HL-60 (cell line): ENCODE measurements around the gene ATP11B.
"Not testable (repeated sequence)": the region's sequence is repeated elsewhere in the genome, so short reads cannot be mapped to it uniquely, and the experiment has no call there.

Experiments used
- DNase-seq, 2 experiments: peaks; one replicate each; pipeline ENCODE4 v3.0.0-alpha.2; 2010 to 2020; ENCODE audit warnings: low read depth in 1 of 2, low spot score in 1 of 2
- H3K27ac ChIP-seq: fragments of 250-450 bp; sonication (Bioruptor Pico); replicated peaks from 2 replicates; pipeline ENCODE4 v1.5.1; 2020; ENCODE audit warnings: mild to moderate bottlenecking, moderate library complexity
- H3K27me3 ChIP-seq: fragments of 250-450 bp; sonication (Bioruptor Pico); 2 replicates; pipeline ENCODE4 v1.5.1; 2021; ENCODE audit warnings: mild to moderate bottlenecking, moderate library complexity; ENCODE audit not compliant: insufficient read depth, poor library complexity, severe bottlenecking
- H3K4me3 ChIP-seq: replicated peaks from 2 replicates; pipeline ENCODE4 v1.5.1; 2011; ENCODE audit warnings: mild to moderate bottlenecking, control low read depth, low read length; ENCODE audit not compliant: insufficient read depth
- CTCF ChIP-seq: IDR thresholded peaks from one replicate; pipeline ENCODE4 v1.5.1; 2011; ENCODE audit warnings: low read length, control low read depth, inconsistent platforms; ENCODE audit not compliant: insufficient read depth
- GABPA ChIP-seq: IDR thresholded peaks from 2 replicates; pipeline ENCODE4 v1.6.1; 2012; ENCODE audit warnings: low read depth
- POLR2AphosphoS5 ChIP-seq: IDR thresholded peaks from 2 replicates; pipeline ENCODE4 v1.6.1; 2012; ENCODE audit warnings: low read depth
- REST ChIP-seq: IDR thresholded peaks from 2 replicates; pipeline ENCODE4 v1.6.1; 2012; ENCODE audit warnings: low read depth; ENCODE audit not compliant: insufficient replicate concordance
- SPI1 ChIP-seq: IDR thresholded peaks from 2 replicates; pipeline ENCODE4 v1.6.1; 2012; ENCODE audit warnings: low read depth, mild to moderate bottlenecking, borderline replicate concordance

ATP11B gene

GRCh38 chr3:182821221-182821981 lies 28.1 kb downstream of the ATP11B start:
- DNase-seq = no peak
- no peak overlapping the region for H3K4me3 ChIP-seq
- H3K27me3 ChIP-seq = no peaks in the 10 kb centered on the region
- no peak overlapping the region for H3K27ac ChIP-seq
- TF ChIP-seq POLR2AphosphoS5 = no peak

GRCh38 chr3:182822260-182822659 lies 29.0 kb downstream of the ATP11B start:
- H3K4me3 ChIP-seq, DNase-seq, H3K27ac ChIP-seq, H3K27me3 ChIP-seq: not testable (repeated sequence)

GRCh38 chr3:182824957-182825356 lies 31.7 kb downstream of the ATP11B start:
- no peak for DNase-seq
- TF ChIP-seq GABPA (no peak), REST (no peak), SPI1 (no peak), POLR2AphosphoS5 (no peak), CTCF (no peak)
- H3K27ac ChIP-seq = no peak overlapping the region
- no peak overlapping the region for H3K4me3 ChIP-seq
- no peaks in the 10 kb centered on the region for H3K27me3 ChIP-seq

GRCh38 chr3:182829761-182830405 lies 36.6 kb downstream of the ATP11B start:
- H3K27me3 ChIP-seq = no peaks in the 10 kb centered on the region
- no peak overlapping the region for H3K27ac ChIP-seq
- no peak overlapping the region for H3K4me3 ChIP-seq
- DNase-seq = no peak
- TF ChIP-seq SPI1 (no peak), POLR2AphosphoS5 (no peak), GABPA (no peak), REST (no peak), CTCF (no peak)
